22Rv1 (cell line): ENCODE data around the gene S100P.
A peak's percentile ranks its signal among the peaks of the same experiment; 100 is the strongest.

Experiments used
- H3K27ac ChIP-seq: fragments of 450-650 bp; 2 replicates; pipeline ENCODE4 v1.5.1; 2017
- ZFX ChIP-seq: fragments of 450-650 bp; IDR thresholded peaks from 2 replicates; pipeline ENCODE4 v1.6.1; 2017; ENCODE audit warnings: antibody characterized with exemption, borderline replicate concordance
- TF ChIP-seq, protein P1 (sequence below): fragments of 450-650 bp; IDR thresholded peaks from 2 replicates; pipeline ENCODE4 v1.5.1; 2017; ENCODE audit warnings: mild to moderate bottlenecking

The S100P gene

DNA sequence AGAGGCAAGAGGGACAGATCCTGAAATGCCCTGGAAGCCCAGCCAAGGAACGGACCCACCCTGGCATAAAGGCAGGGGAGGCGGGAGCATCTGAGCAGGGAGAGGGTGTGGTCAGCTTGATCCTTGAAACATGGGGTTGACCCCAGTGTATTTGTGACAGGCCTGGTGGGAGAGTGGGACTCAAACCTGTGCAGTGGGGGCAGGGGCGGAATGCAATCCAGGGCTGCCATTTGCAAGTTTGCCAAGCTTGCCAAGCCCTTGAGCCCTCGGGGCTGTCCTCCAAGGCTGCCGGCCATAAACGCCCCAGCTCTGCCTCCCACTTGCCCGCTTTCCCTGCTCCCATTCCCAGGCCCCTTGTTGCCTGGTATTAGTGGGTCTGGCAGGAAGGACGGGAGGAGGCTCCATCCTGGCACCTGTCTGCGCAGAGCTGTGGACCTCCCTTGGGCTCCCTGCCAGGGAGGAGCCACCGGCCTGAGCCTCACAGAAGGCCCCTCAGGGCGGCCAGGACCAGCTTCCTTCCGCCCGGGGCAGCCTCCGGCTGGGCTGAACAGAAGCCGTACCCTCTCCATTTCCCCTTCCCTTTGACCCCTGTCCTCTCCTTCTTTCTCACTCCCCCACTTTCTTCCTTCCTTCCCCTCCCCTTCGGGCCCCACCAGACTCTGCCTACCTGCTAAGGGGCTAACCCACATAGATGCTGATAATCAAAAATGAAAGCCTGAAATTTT is 661 bp downstream of the S100P start:
- TF ChIP-seq, protein P1, sequence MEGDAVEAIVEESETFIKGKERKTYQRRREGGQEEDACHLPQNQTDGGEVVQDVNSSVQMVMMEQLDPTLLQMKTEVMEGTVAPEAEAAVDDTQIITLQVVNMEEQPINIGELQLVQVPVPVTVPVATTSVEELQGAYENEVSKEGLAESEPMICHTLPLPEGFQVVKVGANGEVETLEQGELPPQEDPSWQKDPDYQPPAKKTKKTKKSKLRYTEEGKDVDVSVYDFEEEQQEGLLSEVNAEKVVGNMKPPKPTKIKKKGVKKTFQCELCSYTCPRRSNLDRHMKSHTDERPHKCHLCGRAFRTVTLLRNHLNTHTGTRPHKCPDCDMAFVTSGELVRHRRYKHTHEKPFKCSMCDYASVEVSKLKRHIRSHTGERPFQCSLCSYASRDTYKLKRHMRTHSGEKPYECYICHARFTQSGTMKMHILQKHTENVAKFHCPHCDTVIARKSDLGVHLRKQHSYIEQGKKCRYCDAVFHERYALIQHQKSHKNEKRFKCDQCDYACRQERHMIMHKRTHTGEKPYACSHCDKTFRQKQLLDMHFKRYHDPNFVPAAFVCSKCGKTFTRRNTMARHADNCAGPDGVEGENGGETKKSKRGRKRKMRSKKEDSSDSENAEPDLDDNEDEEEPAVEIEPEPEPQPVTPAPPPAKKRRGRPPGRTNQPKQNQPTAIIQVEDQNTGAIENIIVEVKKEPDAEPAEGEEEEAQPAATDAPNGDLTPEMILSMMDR = no peak
- no peak for TF ChIP-seq ZFX
- H3K27ac ChIP-seq = peak overlapping the region; percentile 91

DNA sequence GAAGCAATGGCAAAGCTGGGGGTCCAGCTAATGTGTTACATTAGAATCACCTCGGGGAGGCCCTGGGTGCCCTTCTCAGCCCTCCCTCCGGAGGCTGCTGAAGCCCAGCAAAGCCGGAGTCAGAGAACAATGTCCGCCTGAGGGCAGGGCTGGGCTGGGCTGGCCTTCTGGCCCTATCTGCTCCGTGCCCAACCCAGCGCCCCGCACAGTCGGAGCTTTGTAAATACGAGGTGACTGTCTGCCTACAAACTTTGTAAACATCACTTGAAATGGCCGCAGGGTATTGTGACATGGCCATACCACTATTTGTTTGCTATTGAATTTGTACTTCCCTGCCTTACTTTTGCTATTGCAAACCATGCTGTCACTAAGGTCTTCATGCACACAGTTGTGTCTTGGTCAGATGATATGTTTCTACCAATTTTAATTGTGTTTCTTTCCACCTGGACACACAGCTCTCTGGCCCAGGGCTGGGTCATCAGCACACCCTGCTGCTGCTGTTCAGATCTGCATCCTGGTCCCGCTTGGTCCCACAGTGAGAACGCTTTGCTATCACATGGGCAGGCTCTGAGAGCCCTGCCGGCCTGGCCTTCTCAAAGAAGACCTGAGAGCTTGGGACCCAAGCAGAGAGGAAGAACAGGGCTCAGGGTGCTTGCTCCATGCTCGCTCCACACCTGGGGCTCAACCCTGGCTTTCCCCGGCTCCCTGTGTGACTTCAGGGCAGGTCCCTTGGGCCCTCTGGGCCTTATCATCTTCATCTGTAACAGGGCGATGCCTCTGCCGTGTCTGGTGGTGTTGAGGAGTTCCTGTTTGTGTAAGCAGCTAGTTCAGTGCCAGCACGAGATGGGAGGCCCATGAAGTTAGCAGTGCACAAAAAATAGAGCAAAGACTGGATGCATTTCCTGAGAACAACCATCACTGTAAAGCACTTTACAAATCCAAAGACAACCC is 2.3 kb downstream of the S100P start:
- no peak for TF ChIP-seq ZFX
- TF ChIP-seq, protein P1 = peak; percentile 39
- peak overlapping the region; percentile 91 for H3K27ac ChIP-seq

DNA sequence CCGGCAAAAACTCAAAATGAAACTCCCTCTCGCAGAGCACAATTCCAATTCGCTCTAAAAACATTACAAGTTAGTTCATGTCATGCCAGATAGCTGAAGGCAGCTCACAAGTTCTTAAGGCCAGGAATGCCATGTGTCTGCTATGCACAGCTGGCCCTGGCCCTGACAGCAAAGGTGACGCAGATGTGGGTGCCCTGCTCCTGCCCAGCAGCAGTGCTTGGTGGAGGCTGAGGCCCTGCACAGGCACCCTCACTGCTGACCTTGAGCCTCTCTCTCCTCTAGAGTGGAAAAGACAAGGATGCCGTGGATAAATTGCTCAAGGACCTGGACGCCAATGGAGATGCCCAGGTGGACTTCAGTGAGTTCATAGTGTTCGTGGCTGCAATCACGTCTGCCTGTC is 2.9 kb downstream of the S100P start:
- no peak for TF ChIP-seq ZFX
- TF ChIP-seq, protein P1 = no peak
- peak overlapping the region; percentile 91 for H3K27ac ChIP-seq

DNA sequence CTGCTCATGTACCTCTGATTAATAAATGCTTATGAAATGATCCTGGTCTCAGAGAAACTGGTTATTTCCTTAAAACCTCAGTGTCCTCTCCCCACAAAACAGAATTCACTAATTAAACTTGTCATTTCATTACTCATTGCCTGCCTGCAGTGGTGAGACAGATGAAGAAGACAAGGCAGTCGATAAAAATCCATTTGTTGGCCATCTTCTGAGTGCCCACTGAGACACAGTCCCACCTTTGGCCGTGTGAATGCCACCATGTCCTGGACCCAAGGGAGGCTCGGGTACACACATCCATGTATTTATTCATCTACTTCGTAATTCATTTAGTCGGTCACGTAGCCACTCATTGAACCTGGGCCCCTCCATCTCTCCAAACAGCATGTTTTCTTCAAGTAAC is 3.5 kb downstream of the S100P start:
- H3K27ac ChIP-seq = peak overlapping the region; percentile 91
- TF ChIP-seq, protein P1 = no peak
- no peak for TF ChIP-seq ZFX

DNA sequence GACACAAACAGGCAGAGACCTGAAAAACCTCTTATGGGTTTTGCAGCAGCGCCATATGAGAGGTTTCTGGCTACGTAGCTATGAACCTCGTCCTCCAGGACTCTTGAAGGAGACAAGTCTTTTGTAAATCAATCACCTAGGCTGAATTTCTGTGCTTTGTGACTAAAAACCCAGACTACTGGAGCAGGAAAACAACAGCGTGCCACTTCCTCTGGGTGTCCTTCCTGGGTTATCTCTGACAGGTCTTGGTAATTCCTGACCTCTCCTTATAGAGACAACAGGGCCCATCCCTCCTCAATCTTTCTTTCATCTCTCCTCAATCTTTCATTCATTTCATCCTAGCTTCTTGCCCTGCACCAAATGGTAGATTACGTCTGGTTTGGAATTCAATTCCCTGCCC is 5.7 kb downstream of the S100P start:
- no peak overlapping the region for H3K27ac ChIP-seq
- TF ChIP-seq, protein P1 = no peak
- no peak for TF ChIP-seq ZFX

DNA sequence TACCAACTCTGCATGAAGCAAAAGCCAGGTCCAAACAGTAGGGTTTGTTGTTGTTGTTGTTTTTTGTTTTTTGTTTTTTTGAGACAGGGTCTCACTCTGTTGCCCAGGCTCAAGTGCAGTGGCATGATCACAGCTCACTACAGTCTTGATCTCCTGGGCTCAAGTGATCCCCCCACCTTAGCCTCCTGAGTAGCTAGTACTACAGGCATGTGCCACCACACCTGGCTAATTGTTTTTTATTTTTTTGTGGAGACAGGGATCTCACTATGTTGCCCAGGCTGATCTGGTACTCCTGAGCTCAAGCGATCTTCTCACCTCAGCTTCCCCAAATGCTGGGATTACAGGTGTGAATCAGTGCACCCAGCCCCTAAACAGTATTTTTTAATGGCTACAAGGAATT is 6.2 kb downstream of the S100P start:
- no peak overlapping the region for H3K27ac ChIP-seq
- TF ChIP-seq, protein P1 = no peak
- TF ChIP-seq ZFX = no peak

DNA sequence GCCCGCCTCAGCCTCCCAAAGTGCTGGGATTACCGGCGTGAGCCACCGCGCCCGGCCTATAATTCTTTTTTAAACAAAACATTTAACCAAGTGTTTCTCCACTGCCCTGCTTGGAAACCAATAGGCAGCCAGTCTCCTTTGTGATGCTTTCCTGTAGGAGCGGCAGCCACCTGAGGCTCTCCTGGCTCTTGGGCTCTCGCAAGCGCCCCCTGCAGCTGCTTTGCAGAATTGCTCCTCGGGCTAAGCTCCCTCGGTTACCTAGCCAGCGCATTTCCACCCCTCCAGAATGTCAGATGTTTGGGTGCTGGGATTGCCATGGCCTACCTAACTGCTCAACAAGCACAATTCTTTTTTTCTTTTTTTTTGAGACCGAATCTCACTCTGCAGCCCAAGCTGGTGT is 7.7 kb downstream of the S100P start:
- TF ChIP-seq, protein P1 = peak; percentile 51
- no peak for TF ChIP-seq ZFX
- H3K27ac ChIP-seq = no peak overlapping the region
